CD4-positive, alpha-beta T cell (primary cell): ENCODE data around the gene CLDN11. TPM values are rescaled to one million over a fixed set of nuclear protein-coding genes. Genes with fewer than 3 reads are reported as not detected.

ENCODE experiments used
- ATAC-seq: fragments of 200-7000 bp; cut with Tn5 transposase; one replicate; pipeline ENCODE4 v1.10.0; 2022; ENCODE audit warnings: mild to moderate bottlenecking; ENCODE audit not compliant: poor library complexity
- CTCF ChIA-PET: fragments of 350-600 bp; sonication (Branson Sonifier 250); formaldehyde crosslinking; loops from one replicate; lab custom pipeline; 2021; ENCODE audit warnings: antibody characterized with exemption, inconsistent platforms; lab: Charles Lee
- POLR2A ChIA-PET: fragments of 350-600 bp; sonication (Branson Sonifier 250); formaldehyde crosslinking; loops from one replicate; lab custom pipeline; 2021; ENCODE audit warnings: antibody characterized with exemption, inconsistent platforms; lab: Charles Lee
- DNase-seq, 14 experiments: peaks; one replicate each; pipeline ENCODE4 v3.0.0-alpha.2; 2013 to 2020; ENCODE audit warnings: mixed read lengths in 2 of 14
- H3K27ac ChIP-seq, 2 donors: one replicate each; pipeline versions ENCODE4 v1.5.1 to v1.7.0; 2013; ENCODE audit warnings: low read length in 2 of 2, low read depth in 1 of 2, mild to moderate bottlenecking in 1 of 2
- H3K27me3 ChIP-seq, 2 experiments: 1 replicate in 1 of 2; 2 replicates in 1 of 2; pipeline versions ENCODE4 v1.6.1 to v1.7.0; 2013; ENCODE audit warnings: low read length in 2 of 2, control low read depth in 1 of 2, mild to moderate bottlenecking in 1 of 2, moderate library complexity in 1 of 2; ENCODE audit not compliant: insufficient read depth in 2 of 2, control insufficient read depth in 1 of 2
- H3K36me3 ChIP-seq: one replicate; pipeline ENCODE4 v1.6.1; 2013; ENCODE audit warnings: low read length, control low read depth; ENCODE audit not compliant: insufficient read depth
- H3K4me1 ChIP-seq: one replicate; pipeline ENCODE4 v1.6.1; 2013; ENCODE audit warnings: low read length, control low read depth; ENCODE audit not compliant: insufficient read depth
- H3K4me3 ChIP-seq: one replicate; pipeline ENCODE4 v1.5.1; 2013; ENCODE audit warnings: mild to moderate bottlenecking, low read length, moderate library complexity
- H3K9me3 ChIP-seq, 2 experiments: 1 replicate in 1 of 2; 2 replicates in 1 of 2; pipeline versions ENCODE4 v1.6.1 to v1.7.0; 2013; ENCODE audit warnings: low read length in 2 of 2, mild to moderate bottlenecking in 2 of 2, control low read depth in 1 of 2, moderate library complexity in 1 of 2; ENCODE audit not compliant: control insufficient read depth in 1 of 2, insufficient read depth in 1 of 2
- H3K27ac Mint-ChIP-seq: one replicate; pipeline ENCODE4 v1.8.0; 2020; ENCODE audit warnings: mixed read lengths
- H3K27me3 Mint-ChIP-seq: one replicate; pipeline ENCODE4 v1.8.0; 2021; ENCODE audit warnings: mixed read lengths
- H3K36me3 Mint-ChIP-seq: one replicate; pipeline ENCODE4 v1.8.0; 2021; ENCODE audit warnings: low read depth, mixed read lengths
- H3K4me1 Mint-ChIP-seq: one replicate; pipeline ENCODE4 v1.8.0; 2021; ENCODE audit warnings: low read depth, mixed read lengths
- H3K4me3 Mint-ChIP-seq: one replicate; pipeline ENCODE4 v1.8.0; 2020; ENCODE audit warnings: mild to moderate bottlenecking, mixed read lengths
- H3K9me3 Mint-ChIP-seq: one replicate; pipeline ENCODE4 v1.8.0; 2020; ENCODE audit warnings: mixed read lengths
- CTCF ChIP-seq: fragments of 200-600 bp; IDR thresholded peaks from one replicate; pipeline ENCODE4 v1.8.0; 2022; ENCODE audit warnings: antibody characterized with exemption, mild to moderate bottlenecking
- intact Hi-C, 2 experiments: fragments of 100-400 bp; cut with DNase I in 1 of 2; cut with micrococcal nuclease in 1 of 2; formaldehyde crosslinking; loops; one replicate each; pipeline versions ENCODE4 v1.15.1 to v1.9.0; 2023 to 2025; cut with DNase I, micrococcal nuclease
- total RNA-seq, 174 experiments: library from RNA in 2 of 174; stranded (reverse) in 2 of 174; gene quantifications; one replicate each; pipeline ENCODE4 v1.2.3 and lab custom pipeline; 2021 to 2026

The CLDN11 gene
- total RNA-seq, 2 experiments from 2014 or later = not detected

- H3K27me3 ChIP-seq = peaks cover 26 to 30% of the 10 kb centered on the region in 2 experiments
- no peak for TF ChIP-seq CTCF
- Mint-ChIP-seq H3K36me3 (no peaks in the 10 kb centered on the region), H3K27me3 (peaks cover 65% of the 10 kb centered on the region), H3K4me3 (no peak overlapping the region), H3K4me1 (peaks cover 12% of the 10 kb centered on the region), H3K9me3 (no peaks in the 10 kb centered on the region), H3K27ac (no peak overlapping the region)
- no peaks in the 10 kb centered on the region for H3K9me3 ChIP-seq
- ATAC-seq = no peak
- ChIA-PET CTCF (no interaction called here), POLR2A (no interaction called here)
- H3K36me3 ChIP-seq = no peaks in the 10 kb centered on the region
- DNase-seq = no peak
- H3K4me3 ChIP-seq = no peak overlapping the region
- peaks cover 23% of the 10 kb centered on the region for H3K4me1 ChIP-seq
- no peak overlapping the region for H3K27ac ChIP-seq
- intact Hi-C loops = loop anchor here in 1 of 2 experiments (10.0 kb wide), 2 partner anchors 1358 to 1928 kb away; no protein-coding TSS in a partner anchor
Measured at GRCh38 chr3:170417090-170417489, 1.6 kb upstream of the CLDN11 start.

GRCh38 chr3:170419557-170420087, 954 bp downstream of the CLDN11 start:
- Mint-ChIP-seq H3K4me1 (peaks cover 12% of the 10 kb centered on the region), H3K4me3 (no peak overlapping the region), H3K9me3 (no peaks in the 10 kb centered on the region), H3K27ac (no peak overlapping the region), H3K36me3 (no peaks in the 10 kb centered on the region), H3K27me3 (peaks cover 59% of the 10 kb centered on the region)
- ChIA-PET CTCF (no interaction called here), POLR2A (no interaction called here)
- DNase-seq (peak in 2 of 14 experiments; percentile 12 to 17), ATAC-seq (peak; percentile 49)
- intact Hi-C loops = loop anchor here in 1 of 2 experiments (10.0 kb wide), 2 partner anchors 1355 to 1925 kb away; no protein-coding TSS in a partner anchor
- no peak overlapping the region for H3K27ac ChIP-seq
- TF ChIP-seq CTCF = no peak
- peak overlapping the region; percentile 20 for H3K4me3 ChIP-seq
- H3K36me3 ChIP-seq = no peaks in the 10 kb centered on the region
- peaks cover 23% of the 10 kb centered on the region for H3K4me1 ChIP-seq
- peaks cover 26 to 30% of the 10 kb centered on the region in 2 experiments for H3K27me3 ChIP-seq
- no peaks in the 10 kb centered on the region for H3K9me3 ChIP-seq

- peak overlapping the region; percentile 57 for H3K4me3 Mint-ChIP-seq
- no peaks in the 10 kb centered on the region for H3K9me3 Mint-ChIP-seq
- Histone ChIP-seq H3K27ac (no peak overlapping the region), H3K9me3 (no peaks in the 10 kb centered on the region), H3K4me3 (no peak overlapping the region), H3K36me3 (no peaks in the 10 kb centered on the region), H3K4me1 (peaks cover 23% of the 10 kb centered on the region), H3K27me3 (peaks cover 26 to 30% of the 10 kb centered on the region in 2 experiments)
- ChIA-PET POLR2A (no interaction called here), CTCF (no interaction called here)
- ATAC-seq = no peak
- no peak for DNase-seq
- H3K36me3 Mint-ChIP-seq = no peaks in the 10 kb centered on the region
- no peak for TF ChIP-seq CTCF
- H3K27me3 Mint-ChIP-seq = peaks cover 58% of the 10 kb centered on the region
- peaks cover 12% of the 10 kb centered on the region for H3K4me1 Mint-ChIP-seq
- intact Hi-C loops = no loop called here
- no peak overlapping the region for H3K27ac Mint-ChIP-seq
Measured at GRCh38 chr3:170420307-170420821, 1.7 kb downstream of the CLDN11 start.
